Endometrial microvascular endothelial cells (primary cell): ENCODE data around the gene IKZF1. TPM values are rescaled to one million over a fixed set of nuclear protein-coding genes. Genes with fewer than 3 reads are reported as not detected.

Source experiments
- in situ Hi-C: cut with HindIII; loops from 2 replicates; pipeline ENCODE4 v1.10.0; 2017; ENCODE audit warnings: low sequenced_read_pairs, low pct_unique_long_range_greater_than_20kb; ENCODE audit errors: inconsistent ontology term
- total RNA-seq: library from RNA; depleted of rRNA; stranded (reverse); fragments of >200 nt; gene quantifications from one replicate; pipeline ENCODE4 v1.2.3, GENCODE V29; 2015; ENCODE audit errors: inconsistent ontology term

Gene IKZF1
- total RNA-seq, result not detected

- in situ Hi-C loops, result no loop called here
These were observed at the start of gene IKZF1 for GRCh38 chr7:50304129-50304910. TSS of gene IKZF1 (plus strand) at chr7:50304716. CDS start at chr7:50319062, 14,346 bp downstream.

- in situ Hi-C loops, result no loop called here
These were observed 42.9 kb upstream of the IKZF1 start for GRCh38 chr7:50261593-50261992.

- in situ Hi-C loops, result no loop called here
These were observed 42.1 kb upstream of the IKZF1 start for GRCh38 chr7:50262446-50262845.

GRCh38 chr7:50262916-50263690, 41.4 kb upstream of the IKZF1 start:
- in situ Hi-C loops, result no loop called here

- in situ Hi-C loops, result no loop called here
These were observed 39.6 kb upstream of the IKZF1 start for GRCh38 chr7:50264908-50265307.

GRCh38 chr7:50265968-50266634, 38.4 kb upstream of the IKZF1 start:
- in situ Hi-C loops, result no loop called here

GRCh38 chr7:50266635-50267386, 37.7 kb upstream of the IKZF1 start:
- in situ Hi-C loops, result no loop called here

- in situ Hi-C loops, result no loop called here
These were observed 36.9 kb upstream of the IKZF1 start for GRCh38 chr7:50267525-50268041.

GRCh38 chr7:50268223-50268622, 36.3 kb upstream of the IKZF1 start:
- in situ Hi-C loops, result no loop called here

- in situ Hi-C loops, result no loop called here
These were observed 35.5 kb upstream of the IKZF1 start for GRCh38 chr7:50268990-50269389.

- in situ Hi-C loops, result no loop called here
These were observed 33.9 kb upstream of the IKZF1 start for GRCh38 chr7:50270531-50271018.

GRCh38 chr7:50272808-50273207, 31.7 kb upstream of the IKZF1 start:
- in situ Hi-C loops, result no loop called here

- in situ Hi-C loops, result no loop called here
These were observed 31.2 kb upstream of the IKZF1 start for GRCh38 chr7:50273301-50273700.

GRCh38 chr7:50273870-50274269, 30.6 kb upstream of the IKZF1 start:
- in situ Hi-C loops, result no loop called here

- in situ Hi-C loops, result no loop called here
These were observed 30.2 kb upstream of the IKZF1 start for GRCh38 chr7:50274361-50274760.

- in situ Hi-C loops, result no loop called here
These were observed 29.1 kb upstream of the IKZF1 start for GRCh38 chr7:50275430-50275829.

- in situ Hi-C loops, result no loop called here
These were observed 28.0 kb upstream of the IKZF1 start for GRCh38 chr7:50276483-50276882.

- in situ Hi-C loops, result no loop called here
These were observed 26.4 kb upstream of the IKZF1 start for GRCh38 chr7:50278120-50278519.
